ENCODE results near the gene DOK1. TPM values are rescaled to one million over a fixed set of nuclear protein-coding genes. Genes with fewer than 3 reads are reported as not detected.

DOK1 gene
- total RNA-seq, 1 donor from 2014 or later: 20.1 TPM

DNA sequence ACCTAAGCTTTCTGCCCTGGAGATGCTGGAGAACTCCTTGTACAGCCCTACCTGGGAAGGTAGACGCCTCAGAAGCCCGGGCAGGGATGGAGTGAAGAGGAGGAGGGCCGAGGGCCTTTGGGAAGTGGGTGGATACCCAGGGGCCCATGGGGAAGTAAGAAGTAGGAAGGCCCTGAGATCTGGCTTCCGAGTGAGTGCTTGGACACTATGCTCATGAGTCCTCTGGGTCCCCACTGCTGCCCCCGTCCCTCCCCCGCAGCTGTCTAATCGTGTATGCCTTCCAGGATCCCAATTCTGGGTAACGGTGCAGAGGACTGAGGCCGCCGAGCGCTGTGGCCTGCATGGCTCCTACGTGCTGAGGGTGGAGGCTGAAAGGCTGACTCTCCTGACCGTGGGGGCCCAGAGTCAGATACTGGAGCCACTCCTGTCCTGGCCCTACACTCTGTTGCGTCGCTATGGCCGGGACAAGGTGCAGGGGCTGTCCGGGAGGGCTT, 1.1 kb downstream of the DOK1 start:
- Histone ChIP-seq H3K27me3 (no peaks in the 10 kb centered on the region), H3K4me3 (peak overlapping the region; percentile 61 to 86), H3K4me1 (peaks cover 29% of the 10 kb centered on the region), H3K36me3 (no peaks in the 10 kb centered on the region), H3K9me3 (no peaks in the 10 kb centered on the region), H3K27ac (no peak overlapping the region)
- DNase-seq (ENCODE audit: extremely low spot score in 2 of 2): peak in 1 of 2 donors; percentile 87
- intact Hi-C loops (cut with DNase I): no loop called here
- no peak for TF ChIP-seq POLR2AphosphoS5 (IDR thresholded peaks at IDR 0.05; ENCODE audit: insufficient read depth in 1 of 2, low read depth in 1 of 2)
- TF ChIP-seq, protein P1, sequence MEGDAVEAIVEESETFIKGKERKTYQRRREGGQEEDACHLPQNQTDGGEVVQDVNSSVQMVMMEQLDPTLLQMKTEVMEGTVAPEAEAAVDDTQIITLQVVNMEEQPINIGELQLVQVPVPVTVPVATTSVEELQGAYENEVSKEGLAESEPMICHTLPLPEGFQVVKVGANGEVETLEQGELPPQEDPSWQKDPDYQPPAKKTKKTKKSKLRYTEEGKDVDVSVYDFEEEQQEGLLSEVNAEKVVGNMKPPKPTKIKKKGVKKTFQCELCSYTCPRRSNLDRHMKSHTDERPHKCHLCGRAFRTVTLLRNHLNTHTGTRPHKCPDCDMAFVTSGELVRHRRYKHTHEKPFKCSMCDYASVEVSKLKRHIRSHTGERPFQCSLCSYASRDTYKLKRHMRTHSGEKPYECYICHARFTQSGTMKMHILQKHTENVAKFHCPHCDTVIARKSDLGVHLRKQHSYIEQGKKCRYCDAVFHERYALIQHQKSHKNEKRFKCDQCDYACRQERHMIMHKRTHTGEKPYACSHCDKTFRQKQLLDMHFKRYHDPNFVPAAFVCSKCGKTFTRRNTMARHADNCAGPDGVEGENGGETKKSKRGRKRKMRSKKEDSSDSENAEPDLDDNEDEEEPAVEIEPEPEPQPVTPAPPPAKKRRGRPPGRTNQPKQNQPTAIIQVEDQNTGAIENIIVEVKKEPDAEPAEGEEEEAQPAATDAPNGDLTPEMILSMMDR (IDR thresholded peaks at IDR 0.05): no peak
- no peak for TF ChIP-seq POLR2A (IDR thresholded peaks at IDR 0.05)

DNA sequence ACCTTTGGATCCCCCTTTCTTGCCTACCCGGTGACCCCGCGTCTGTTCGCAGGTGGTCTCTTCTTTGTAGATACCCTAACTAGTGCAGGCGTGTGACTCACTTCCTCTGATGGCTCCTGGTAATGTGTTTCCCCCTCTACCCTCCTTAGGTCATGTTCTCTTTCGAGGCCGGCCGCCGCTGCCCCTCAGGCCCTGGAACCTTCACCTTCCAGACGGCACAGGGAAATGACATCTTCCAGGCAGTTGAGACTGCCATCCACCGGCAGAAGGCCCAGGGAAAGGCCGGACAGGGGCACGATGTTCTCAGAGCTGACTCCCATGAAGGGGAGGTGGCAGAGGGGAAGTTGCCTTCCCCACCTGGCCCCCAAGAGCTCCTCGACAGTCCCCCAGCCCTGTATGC, 1.6 kb downstream of the DOK1 start:
- Histone ChIP-seq H3K9me3 (no peaks in the 10 kb centered on the region), H3K27me3 (no peaks in the 10 kb centered on the region), H3K4me1 (peaks cover 29% of the 10 kb centered on the region), H3K36me3 (no peaks in the 10 kb centered on the region), H3K4me3 (no peak overlapping the region), H3K27ac (no peak overlapping the region)
- TF ChIP-seq, protein P1 (IDR thresholded peaks at IDR 0.05): no peak
- no peak for TF ChIP-seq POLR2AphosphoS5 (IDR thresholded peaks at IDR 0.05; ENCODE audit: insufficient read depth in 1 of 2, low read depth in 1 of 2)
- no peak for TF ChIP-seq POLR2A (IDR thresholded peaks at IDR 0.05)
- intact Hi-C loops (cut with DNase I): no loop called here
- DNase-seq (ENCODE audit: extremely low spot score in 2 of 2): no peak

DNA sequence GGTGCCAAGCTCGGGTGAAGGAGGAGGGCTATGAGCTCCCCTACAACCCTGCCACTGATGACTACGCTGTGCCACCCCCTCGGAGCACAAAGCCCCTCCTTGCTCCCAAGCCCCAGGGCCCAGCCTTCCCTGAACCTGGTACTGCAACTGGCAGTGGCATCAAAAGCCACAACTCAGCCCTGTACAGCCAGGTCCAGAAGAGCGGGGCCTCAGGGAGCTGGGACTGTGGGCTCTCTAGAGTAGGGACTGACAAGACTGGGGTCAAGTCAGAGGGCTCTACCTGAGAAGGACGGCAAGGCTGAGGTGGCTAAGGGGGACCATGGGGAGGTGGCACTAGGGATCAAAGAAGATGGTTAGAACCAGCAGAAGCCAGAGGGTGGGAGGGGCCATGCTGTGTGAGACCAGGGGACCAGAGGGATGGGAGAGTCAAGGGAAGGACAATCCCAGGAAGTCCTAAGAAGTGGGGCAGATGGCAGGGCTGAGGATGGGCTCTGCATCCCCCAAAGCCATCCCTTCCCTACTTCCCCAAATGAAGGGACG, 2.4 kb downstream of the DOK1 start:
- Histone ChIP-seq H3K9me3 (no peaks in the 10 kb centered on the region), H3K27ac (no peak overlapping the region), H3K4me1 (peaks cover 29% of the 10 kb centered on the region), H3K36me3 (no peaks in the 10 kb centered on the region), H3K4me3 (no peak overlapping the region), H3K27me3 (no peaks in the 10 kb centered on the region)
- DNase-seq (ENCODE audit: extremely low spot score in 2 of 2): no peak
- TF ChIP-seq POLR2AphosphoS5 (IDR thresholded peaks at IDR 0.05; ENCODE audit: insufficient read depth in 1 of 2, low read depth in 1 of 2) (no peak), POLR2A (IDR thresholded peaks at IDR 0.05) (no peak)
- TF ChIP-seq, protein P1 (IDR thresholded peaks at IDR 0.05): no peak
- intact Hi-C loops (cut with DNase I): no loop called here

DNA sequence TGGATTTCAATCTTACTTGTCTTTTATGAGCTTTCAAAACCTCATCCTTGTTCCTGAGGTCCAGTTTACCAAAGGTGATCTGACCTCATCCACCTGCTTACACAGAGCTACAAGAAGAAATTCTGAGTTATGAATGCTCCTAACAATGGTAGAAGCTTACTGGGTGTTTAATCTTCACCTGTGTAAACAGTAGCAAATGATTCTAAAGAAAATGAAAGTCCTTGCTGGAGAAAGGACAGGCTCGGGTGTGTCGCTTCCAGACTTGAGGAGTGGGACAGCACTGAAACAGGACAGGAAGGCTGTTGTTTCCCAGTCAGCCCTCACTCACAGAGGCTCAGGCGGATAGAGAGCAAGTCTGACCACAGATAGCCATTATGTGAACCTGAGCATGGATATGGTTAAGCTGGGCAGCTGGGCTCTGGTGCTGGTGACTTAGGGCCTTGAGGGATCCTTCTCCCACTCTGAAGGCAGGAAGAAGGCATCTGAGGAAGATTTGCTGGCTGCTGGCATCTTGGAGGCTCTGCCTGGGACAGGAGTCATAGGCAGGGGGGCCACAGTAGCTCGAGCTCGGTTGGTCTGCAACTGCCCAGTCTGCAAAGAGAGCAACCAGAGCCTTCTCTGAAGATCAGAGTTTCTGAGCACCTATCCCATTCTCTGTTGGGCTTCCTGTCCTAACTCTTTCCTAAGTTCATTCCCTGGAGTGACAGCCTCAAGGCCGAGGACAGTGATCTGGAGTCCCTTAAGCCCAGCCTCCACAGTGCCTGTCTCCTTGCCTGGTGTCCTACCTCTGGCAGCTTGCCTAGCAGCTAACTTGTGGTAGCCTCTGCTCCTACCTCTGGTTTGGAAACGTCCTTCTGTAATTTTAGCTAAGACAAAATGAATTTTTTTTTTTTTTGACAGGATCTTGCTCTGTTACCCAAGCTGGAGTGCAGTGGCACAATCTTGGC, 4.0 kb downstream of the DOK1 start:
- Histone ChIP-seq H3K36me3 (no peaks in the 10 kb centered on the region), H3K27me3 (no peaks in the 10 kb centered on the region), H3K9me3 (no peaks in the 10 kb centered on the region), H3K4me3 (no peak overlapping the region), H3K27ac (no peak overlapping the region), H3K4me1 (peaks cover 13% of the 10 kb centered on the region)
- TF ChIP-seq POLR2AphosphoS5 (IDR thresholded peaks at IDR 0.05; ENCODE audit: insufficient read depth in 1 of 2, low read depth in 1 of 2) (no peak), POLR2A (IDR thresholded peaks at IDR 0.05) (no peak)
- intact Hi-C loops (cut with DNase I): no loop called here
- DNase-seq (ENCODE audit: extremely low spot score in 2 of 2): no peak

DNA sequence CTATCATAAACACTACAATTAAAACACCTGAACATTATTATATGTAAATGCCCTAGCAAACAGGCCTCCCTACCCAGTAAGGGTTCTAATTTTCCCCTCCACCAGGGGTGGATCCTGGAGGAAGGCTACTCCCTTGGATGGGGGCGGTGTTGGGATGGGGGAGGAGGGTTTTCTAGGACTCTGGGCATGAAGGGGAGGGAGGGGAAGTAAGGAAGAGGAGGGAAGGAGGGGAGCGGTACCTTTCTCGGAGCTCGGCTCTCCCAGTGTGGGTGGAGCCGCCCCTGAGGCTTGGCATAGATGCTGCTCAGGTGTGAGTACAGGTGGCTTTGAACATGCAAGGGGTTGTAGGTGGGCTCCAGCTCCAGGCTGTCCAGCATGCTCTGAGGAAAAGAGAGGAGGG, 5.4 kb downstream of the DOK1 start:
- TF ChIP-seq, protein P1 (IDR thresholded peaks at IDR 0.05): no peak
- TF ChIP-seq POLR2AphosphoS5 (IDR thresholded peaks at IDR 0.05; ENCODE audit: insufficient read depth in 1 of 2, low read depth in 1 of 2): no peak
- no peak for TF ChIP-seq POLR2A (IDR thresholded peaks at IDR 0.05)
- peaks cover 11% of the 10 kb centered on the region for H3K4me1 ChIP-seq
- no peaks in the 10 kb centered on the region for H3K36me3 ChIP-seq
- H3K9me3 ChIP-seq: no peaks in the 10 kb centered on the region
- intact Hi-C loops (cut with DNase I): no loop called here
- H3K27ac ChIP-seq: no peak overlapping the region
- DNase-seq (ENCODE audit: extremely low spot score in 2 of 2): no peak
- no peaks in the 10 kb centered on the region for H3K27me3 ChIP-seq
- no peak overlapping the region for H3K4me3 ChIP-seq
